ENCODE data around the gene CGNL1. TPM values are rescaled to one million over a fixed set of nuclear protein-coding genes. Genes with fewer than 3 reads are reported as not detected.

CGNL1 gene
- total RNA-seq, 1 donor from 2014 or later = 3.0 TPM

- Histone ChIP-seq H3K9ac (no peak overlapping the region), H3F3A (ENCODE audit: low read depth) (no peaks in the 10 kb centered on the region), H2AFZ (replicated peaks) (no peak overlapping the region), H3K79me2 (ENCODE audit: low read depth) (no peaks in the 10 kb centered on the region), H3K27ac (no peak overlapping the region), H3K4me2 (no peak overlapping the region), H3K36me3 (no peaks in the 10 kb centered on the region), H3K4me3 (no peak overlapping the region), H3K4me1 (no peaks in the 10 kb centered on the region), H3K27me3 (no peaks in the 10 kb centered on the region), H4K20me1 (ENCODE audit: low read depth) (no peaks in the 10 kb centered on the region), H3K9me3 (ENCODE audit: low read depth) (no peaks in the 10 kb centered on the region)
- no peak for TF ChIP-seq CTCF (IDR thresholded peaks at IDR 0.05)
- Mint-ChIP-seq H3K36me3 (no peaks in the 10 kb centered on the region), H3K27me3 (ENCODE audit: insufficient read depth, low read depth) (no peaks in the 10 kb centered on the region), H3K4me1 (no peaks in the 10 kb centered on the region), H3K9me3 (no peaks in the 10 kb centered on the region), H3K4me3 (no peak overlapping the region), H3K27ac (no peak overlapping the region)
- DNase-seq (ENCODE audit: low spot score) = no peak
Measured at GRCh38 chr15:57570994-57571393, 194.7 kb downstream of the CGNL1 start.

GRCh38 chr15:57571725-57572124 is 195.4 kb downstream of the CGNL1 start:
- Mint-ChIP-seq H3K4me3 (no peak overlapping the region), H3K9me3 (no peaks in the 10 kb centered on the region), H3K4me1 (no peaks in the 10 kb centered on the region), H3K36me3 (no peaks in the 10 kb centered on the region), H3K27me3 (ENCODE audit: insufficient read depth, low read depth) (no peaks in the 10 kb centered on the region), H3K27ac (no peak overlapping the region)
- Histone ChIP-seq H3K79me2 (ENCODE audit: low read depth) (no peaks in the 10 kb centered on the region), H3K27me3 (no peaks in the 10 kb centered on the region), H3K27ac (no peak overlapping the region), H3K4me3 (no peak overlapping the region), H3K4me1 (no peaks in the 10 kb centered on the region), H4K20me1 (ENCODE audit: low read depth) (no peaks in the 10 kb centered on the region), H3K9ac (no peak overlapping the region), H2AFZ (replicated peaks) (no peak overlapping the region), H3K9me3 (ENCODE audit: low read depth) (no peaks in the 10 kb centered on the region), H3F3A (ENCODE audit: low read depth) (no peaks in the 10 kb centered on the region), H3K36me3 (no peaks in the 10 kb centered on the region), H3K4me2 (no peak overlapping the region)
- TF ChIP-seq CTCF (IDR thresholded peaks at IDR 0.05) = no peak
- no peak for TF ChIP-seq EZH2 (IDR thresholded peaks at IDR 0.05)
- no peak for DNase-seq (ENCODE audit: low spot score)

- Histone ChIP-seq H3K9ac (no peak overlapping the region), H3K4me1 (no peaks in the 10 kb centered on the region), H3K27me3 (no peaks in the 10 kb centered on the region), H3K4me3 (no peak overlapping the region), H3F3A (ENCODE audit: low read depth) (no peaks in the 10 kb centered on the region), H4K20me1 (ENCODE audit: low read depth) (no peaks in the 10 kb centered on the region), H3K36me3 (no peaks in the 10 kb centered on the region), H3K4me2 (no peak overlapping the region), H2AFZ (replicated peaks) (no peak overlapping the region), H3K79me2 (ENCODE audit: low read depth) (no peaks in the 10 kb centered on the region), H3K9me3 (ENCODE audit: low read depth) (no peaks in the 10 kb centered on the region), H3K27ac (no peak overlapping the region)
- no peaks in the 10 kb centered on the region for H3K4me1 Mint-ChIP-seq
- H3K9me3 Mint-ChIP-seq = no peaks in the 10 kb centered on the region
- DNase-seq (ENCODE audit: low spot score) = no peak
- H3K27me3 Mint-ChIP-seq (ENCODE audit: insufficient read depth, low read depth) = no peaks in the 10 kb centered on the region
- no peaks in the 10 kb centered on the region for H3K36me3 Mint-ChIP-seq
- H3K27ac Mint-ChIP-seq = no peak overlapping the region
- TF ChIP-seq EZH2 (IDR thresholded peaks at IDR 0.05) (no peak), CTCF (IDR thresholded peaks at IDR 0.05) (no peak), EZH2phosphoT487 (IDR thresholded peaks at IDR 0.05) (no peak)
- H3K4me3 Mint-ChIP-seq = no peak overlapping the region
Measured at GRCh38 chr15:57572468-57572867, 196.2 kb downstream of the CGNL1 start.

GRCh38 chr15:57573151-57573550 is 196.8 kb downstream of the CGNL1 start:
- Histone ChIP-seq H3K9me3 (ENCODE audit: low read depth) (no peaks in the 10 kb centered on the region), H3K36me3 (no peaks in the 10 kb centered on the region), H3F3A (ENCODE audit: low read depth) (no peaks in the 10 kb centered on the region), H3K4me1 (no peaks in the 10 kb centered on the region), H3K4me2 (no peak overlapping the region), H3K4me3 (no peak overlapping the region), H3K79me2 (ENCODE audit: low read depth) (no peaks in the 10 kb centered on the region), H3K27me3 (no peaks in the 10 kb centered on the region), H3K27ac (no peak overlapping the region), H3K9ac (no peak overlapping the region), H4K20me1 (ENCODE audit: low read depth) (no peaks in the 10 kb centered on the region), H2AFZ (replicated peaks) (peak overlapping the region; percentile 36)
- Mint-ChIP-seq H3K9me3 (no peaks in the 10 kb centered on the region), H3K36me3 (no peaks in the 10 kb centered on the region), H3K27me3 (ENCODE audit: insufficient read depth, low read depth) (peaks cover under 1% of the 10 kb centered on the region), H3K4me3 (no peak overlapping the region), H3K27ac (no peak overlapping the region), H3K4me1 (no peaks in the 10 kb centered on the region)
- DNase-seq (ENCODE audit: low spot score) = no peak
- TF ChIP-seq EZH2phosphoT487 (IDR thresholded peaks at IDR 0.05) = no peak
- TF ChIP-seq EZH2 (IDR thresholded peaks at IDR 0.05) = no peak
- no peak for TF ChIP-seq CTCF (IDR thresholded peaks at IDR 0.05)
